Muscle of leg (tissue), 11 donors: ENCODE measurements around the gene SRSF4. TPM values are rescaled to one million over a fixed set of nuclear protein-coding genes. Genes with fewer than 3 reads are reported as not detected.

Experiments used
- DNase-seq: peaks from one replicate; pipeline ENCODE4 v3.0.0; 2013
- H3K27ac ChIP-seq: one replicate; pipeline ENCODE4 v1.5.1; 2013; ENCODE audit warnings: mild to moderate bottlenecking, low read length, control low read depth
- H3K27me3 ChIP-seq: one replicate; pipeline ENCODE4 v1.6.1; 2013; ENCODE audit warnings: low read length; ENCODE audit not compliant: control insufficient read depth, insufficient read depth
- H3K36me3 ChIP-seq: one replicate; pipeline ENCODE4 v1.6.1; 2013; ENCODE audit warnings: low read length; ENCODE audit not compliant: control insufficient read depth, insufficient read depth
- H3K4me1 ChIP-seq: one replicate; pipeline ENCODE4 v1.6.1; 2013; ENCODE audit warnings: low read length; ENCODE audit not compliant: control insufficient read depth, insufficient read depth
- H3K4me3 ChIP-seq: one replicate; pipeline ENCODE4 v1.5.1; 2013; ENCODE audit warnings: low read length, control low read depth
- H3K9me3 ChIP-seq: replicated peaks from 2 replicates; pipeline ENCODE4 v1.6.1; 2013; ENCODE audit warnings: low read depth, low read length; ENCODE audit not compliant: control insufficient read depth
- WGBS: methylation state at CpG from one replicate; pipeline ENCODE4 v1.1.5; 2013; ENCODE audit warnings: missing lambda C conversion rate; ENCODE audit not compliant: insufficient coverage; 5-methylcytosine and 5-hydroxymethylcytosine counted together
- polyA plus RNA-seq, 8 donors: library from polyadenylated mRNA; unstranded; fragments of 120-200 nt; gene quantifications; one replicate each; pipeline versions ENCODE4 v1.2.1 to v1.2.3, GENCODE V29; 2013; ENCODE audit warnings: inconsistent platforms in 1 of 8, low replicate concordance in 1 of 8; ENCODE audit not compliant: insufficient read length in 8 of 8, insufficient read depth in 1 of 8
- total RNA-seq: library from RNA; stranded (reverse); fragments of 120-200 nt; gene quantifications from one replicate; pipeline ENCODE4 v1.2.4, GENCODE V29; 2013

The SRSF4 gene
- total and polyA plus RNA-seq, 9 donors = 29.8 to 78.3 (median 67.5) TPM

GRCh38 chr1:29186707-29187106 lies 5.0 kb upstream of the SRSF4 start:
- Histone ChIP-seq H3K27ac (no peak overlapping the region), H3K9me3 (no peaks in the 10 kb centered on the region), H3K36me3 (no peaks in the 10 kb centered on the region), H3K27me3 (no peaks in the 10 kb centered on the region), H3K4me3 (no peak overlapping the region), H3K4me1 (peaks cover 4% of the 10 kb centered on the region)
- DNase-seq = no peak
- 83% methylated on average over 1 of the region's 1 CpG for WGBS

GRCh38 chr1:29186252-29186651 lies 4.6 kb upstream of the SRSF4 start:
- Histone ChIP-seq H3K27me3 (no peaks in the 10 kb centered on the region), H3K36me3 (no peaks in the 10 kb centered on the region), H3K4me1 (peaks cover 4% of the 10 kb centered on the region), H3K9me3 (no peaks in the 10 kb centered on the region), H3K4me3 (no peak overlapping the region), H3K27ac (no peak overlapping the region)
- WGBS = no CpG with 5 or more reads among the region's 3 CpGs
- no peak for DNase-seq

DNA sequence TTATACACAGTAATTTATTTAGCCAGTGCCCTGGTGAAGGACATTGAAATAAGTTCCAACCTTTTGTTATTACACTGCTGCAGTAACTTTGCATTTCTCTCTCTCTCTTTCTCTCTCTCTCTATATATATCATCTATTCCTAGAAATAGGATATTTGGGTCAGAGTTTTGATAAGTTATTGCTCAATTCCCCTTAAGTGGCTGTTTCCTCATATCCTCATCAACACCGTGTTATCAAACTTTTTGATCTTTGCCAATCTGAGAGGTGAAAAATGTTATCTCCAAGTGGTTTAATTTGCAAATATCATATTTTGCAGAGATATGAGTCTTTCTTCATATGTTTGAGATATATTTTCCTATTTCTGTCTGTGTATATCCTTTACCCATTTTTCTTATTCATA lies 1.6 kb upstream of the SRSF4 start:
- no peaks in the 10 kb centered on the region for H3K27me3 ChIP-seq
- DNase-seq = no peak
- H3K36me3 ChIP-seq = peaks cover 5% of the 10 kb centered on the region
- WGBS = no CpG with 5 or more reads among the region's 1 CpG
- H3K9me3 ChIP-seq = no peaks in the 10 kb centered on the region
- H3K27ac ChIP-seq = no peak overlapping the region
- H3K4me3 ChIP-seq = no peak overlapping the region
- H3K4me1 ChIP-seq = peaks cover 12% of the 10 kb centered on the region

DNA sequence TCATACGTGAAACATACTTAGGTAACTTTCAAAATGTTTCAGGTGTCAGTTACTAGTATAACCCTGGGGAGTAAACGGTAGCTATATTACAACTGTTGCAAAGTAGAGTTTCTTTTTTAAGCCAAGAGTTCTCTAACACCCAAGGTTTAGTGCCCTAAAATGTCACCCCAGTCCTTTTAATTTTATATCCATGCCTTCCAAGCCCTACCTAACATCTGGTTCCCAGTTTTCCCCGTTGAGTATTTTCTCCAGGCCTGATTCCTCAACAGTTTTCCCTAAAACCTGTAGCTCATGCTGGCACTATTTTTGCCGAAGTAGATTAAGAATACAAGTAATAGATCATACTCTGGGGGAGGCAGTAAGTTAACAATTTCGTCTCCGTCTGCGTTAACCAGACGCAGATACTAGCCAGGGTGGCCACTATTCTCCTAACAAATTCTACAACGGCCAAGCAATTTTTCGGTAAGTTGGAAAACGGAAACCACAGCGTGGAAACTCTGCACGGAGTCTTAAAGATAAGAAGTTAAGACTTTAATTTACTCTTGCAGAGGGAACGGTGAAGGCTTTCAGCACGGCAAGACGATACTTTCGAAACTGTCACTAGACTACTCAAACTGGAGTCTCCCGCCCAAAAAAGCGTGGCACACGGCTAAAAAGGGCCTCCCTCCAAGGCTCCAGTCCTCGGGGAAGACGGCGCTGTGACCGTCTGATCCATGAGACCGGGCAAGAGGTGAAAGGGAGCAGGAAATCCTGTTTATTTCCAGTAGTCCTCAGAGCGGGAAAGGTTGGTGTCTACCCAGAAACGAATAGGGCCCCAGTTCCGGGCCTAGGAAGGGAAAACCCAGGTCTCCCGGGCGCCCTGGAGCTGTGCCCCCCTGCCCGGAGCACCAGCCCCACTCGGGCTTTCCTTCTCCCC lies 945 bp downstream of the SRSF4 start:
- H3K4me1 ChIP-seq = peaks cover 12% of the 10 kb centered on the region
- H3K27ac ChIP-seq = peak overlapping the region; percentile 100
- 0% methylated on average over 19 of the region's 32 CpGs for WGBS
- H3K27me3 ChIP-seq = no peaks in the 10 kb centered on the region
- peaks cover 8% of the 10 kb centered on the region for H3K36me3 ChIP-seq
- no peaks in the 10 kb centered on the region for H3K9me3 ChIP-seq
- H3K4me3 ChIP-seq = peak overlapping the region; percentile 99
- no peak for DNase-seq

GRCh38 chr1:29179641-29180184 lies 2.0 kb downstream of the SRSF4 start:
- no peaks in the 10 kb centered on the region for H3K9me3 ChIP-seq
- peaks cover 12% of the 10 kb centered on the region for H3K4me1 ChIP-seq
- DNase-seq = no peak
- no peak overlapping the region for H3K27ac ChIP-seq
- 51% methylated on average over 2 of the region's 4 CpGs for WGBS
- peak overlapping the region; percentile 99 for H3K4me3 ChIP-seq
- peaks cover 8% of the 10 kb centered on the region for H3K36me3 ChIP-seq
- no peaks in the 10 kb centered on the region for H3K27me3 ChIP-seq

DNA sequence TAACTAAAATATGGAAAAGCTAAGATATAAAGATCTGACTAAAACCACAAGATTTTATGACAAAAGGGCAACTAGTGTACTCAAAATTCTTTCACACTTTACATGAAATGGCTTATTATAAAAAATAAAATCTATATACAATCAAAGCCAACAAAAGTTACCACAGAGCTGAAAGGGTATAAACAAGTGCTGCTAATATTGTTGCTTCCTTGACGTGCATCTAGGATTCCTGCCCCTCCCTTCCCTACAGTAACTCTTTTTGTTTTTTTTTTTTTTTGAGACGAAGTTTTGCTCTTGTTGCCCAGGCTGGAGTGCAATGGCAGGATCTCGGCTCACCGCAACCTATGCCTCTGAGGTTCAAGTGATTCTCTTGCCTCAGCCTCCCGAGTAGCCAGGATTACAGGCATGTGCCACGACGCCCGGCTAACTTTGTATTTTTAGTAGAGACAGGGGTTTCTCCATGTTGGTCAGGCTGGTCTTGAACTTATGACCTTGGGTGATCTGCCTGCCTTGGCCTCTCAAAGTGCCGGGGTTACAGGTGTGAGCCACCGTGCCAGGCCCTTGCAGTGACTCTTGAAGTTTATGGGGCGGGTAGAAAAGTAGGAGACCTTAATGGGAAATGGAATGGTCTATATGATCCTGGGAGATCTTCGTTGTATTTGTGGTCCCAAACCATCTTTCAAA lies 4.5 kb downstream of the SRSF4 start:
- Histone ChIP-seq H3K9me3 (no peaks in the 10 kb centered on the region), H3K36me3 (peaks cover 8% of the 10 kb centered on the region), H3K27ac (no peak overlapping the region), H3K4me1 (peaks cover 8% of the 10 kb centered on the region), H3K4me3 (no peak overlapping the region), H3K27me3 (no peaks in the 10 kb centered on the region)
- no peak for DNase-seq
- 86% methylated on average over 5 of the region's 12 CpGs for WGBS

- peaks cover 8% of the 10 kb centered on the region for H3K4me1 ChIP-seq
These were observed 5.1 kb downstream of the SRSF4 start for GRCh38 chr1:29176576-29176975.

GRCh38 chr1:29172415-29172939 lies 9.2 kb downstream of the SRSF4 start:
- H3K4me1 ChIP-seq = peaks cover 3% of the 10 kb centered on the region

More at GRCh38 chr1:29176576-29176975, 5.1 kb downstream of the SRSF4 start:
- H3K9me3 ChIP-seq = no peaks in the 10 kb centered on the region
- no peak for DNase-seq
- peaks cover 8% of the 10 kb centered on the region for H3K36me3 ChIP-seq
- H3K4me3 ChIP-seq = no peak overlapping the region
- H3K27me3 ChIP-seq = no peaks in the 10 kb centered on the region
- H3K27ac ChIP-seq = no peak overlapping the region
- WGBS = no CpG with 5 or more reads among the region's 4 CpGs

DNA sequence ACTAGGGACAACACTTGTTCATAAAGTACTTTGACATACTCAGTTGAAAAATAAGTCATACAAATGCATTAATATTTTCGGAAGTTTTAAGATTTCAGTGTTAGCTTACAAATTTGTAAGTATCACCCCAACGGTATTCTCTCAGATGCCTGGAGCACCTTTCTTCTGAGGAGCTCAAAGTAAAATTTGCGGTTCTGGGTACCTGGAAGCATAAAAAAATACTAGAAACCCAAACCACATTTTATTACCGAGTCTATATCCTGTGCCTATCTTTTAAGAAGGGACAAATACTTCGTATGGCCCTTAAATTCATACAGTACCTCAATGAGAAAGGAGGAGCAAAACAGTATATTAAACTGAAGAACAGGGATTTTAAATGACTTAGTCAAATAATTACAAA lies 10.2 kb downstream of the SRSF4 start:
- no peak overlapping the region for H3K4me3 ChIP-seq
- 50% methylated on average over 1 of the region's 5 CpGs for WGBS
- H3K27ac ChIP-seq = no peak overlapping the region
- peaks cover 3% of the 10 kb centered on the region for H3K4me1 ChIP-seq
- no peaks in the 10 kb centered on the region for H3K9me3 ChIP-seq
- no peak for DNase-seq
- no peaks in the 10 kb centered on the region for H3K27me3 ChIP-seq
- peaks cover 13% of the 10 kb centered on the region for H3K36me3 ChIP-seq

More at GRCh38 chr1:29172415-29172939, 9.2 kb downstream of the SRSF4 start:
- Histone ChIP-seq H3K27me3 (no peaks in the 10 kb centered on the region), H3K9me3 (no peaks in the 10 kb centered on the region), H3K36me3 (peaks cover 10% of the 10 kb centered on the region), H3K27ac (no peak overlapping the region), H3K4me3 (no peak overlapping the region)
- DNase-seq = no peak
- WGBS = 85% methylated on average over 6 of the region's 8 CpGs

DNA sequence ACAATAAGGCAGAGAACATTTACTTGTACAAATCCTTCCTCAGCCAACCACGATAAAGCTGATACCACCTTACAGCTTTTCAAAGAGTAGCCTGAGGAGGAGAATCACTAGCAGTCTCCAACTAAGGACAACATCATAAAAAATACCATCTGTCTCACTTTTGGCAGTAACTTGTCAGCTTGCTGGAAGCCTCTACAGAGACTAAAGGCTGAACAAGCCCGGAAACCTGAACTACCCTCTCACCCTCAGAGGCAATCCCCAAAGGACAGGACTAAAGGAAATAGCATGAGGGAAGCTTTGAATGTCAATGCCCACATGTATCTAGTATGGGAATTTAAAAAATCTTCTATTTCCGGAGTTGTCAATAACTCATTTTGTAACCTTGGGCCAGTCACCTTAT lies 10.6 kb downstream of the SRSF4 start:
- no peaks in the 10 kb centered on the region for H3K9me3 ChIP-seq
- H3K27me3 ChIP-seq = no peaks in the 10 kb centered on the region
- peaks cover 3% of the 10 kb centered on the region for H3K4me1 ChIP-seq
- peaks cover 17% of the 10 kb centered on the region for H3K36me3 ChIP-seq
- DNase-seq = no peak
- H3K4me3 ChIP-seq = no peak overlapping the region
- no CpG with 5 or more reads among the region's 3 CpGs for WGBS
- no peak overlapping the region for H3K27ac ChIP-seq
